Liver (tissue), 9 donors: ENCODE measurements around the gene SLC9C2. TPM values are rescaled to one million over a fixed set of nuclear protein-coding genes. Genes with fewer than 3 reads are reported as not detected.

Experiments used
- DNase-seq: peaks from one replicate; pipeline ENCODE4 v3.0.0-alpha.2; 2017; ENCODE audit warnings: low spot score
- H3K27ac ChIP-seq, 2 donors: one replicate each; pipeline ENCODE4 v1.7.0; 2013; ENCODE audit warnings: inconsistent platforms in 2 of 2, low read length in 2 of 2, control low read depth in 1 of 2, low read depth in 1 of 2, mild to moderate bottlenecking in 1 of 2
- H3K27me3 ChIP-seq, 4 donors: one replicate each; pipeline versions ENCODE4 v1.6.1 to v1.7.0; 2013; ENCODE audit warnings: low read length in 3 of 4, inconsistent platforms in 1 of 4, mild to moderate bottlenecking in 1 of 4, moderate library complexity in 1 of 4; ENCODE audit not compliant: control insufficient read depth in 4 of 4, insufficient read depth in 4 of 4
- H3K36me3 ChIP-seq, 4 donors: one replicate each; pipeline versions ENCODE4 v1.6.1 to v1.7.0; 2013; ENCODE audit warnings: low read length in 3 of 4, mild to moderate bottlenecking in 3 of 4, low read depth in 1 of 4, moderate library complexity in 1 of 4; ENCODE audit not compliant: control insufficient read depth in 4 of 4, insufficient read depth in 3 of 4
- H3K4me1 ChIP-seq, 4 donors: one replicate each; pipeline versions ENCODE4 v1.6.1 to v1.7.0; 2013; ENCODE audit warnings: low read length in 3 of 4, mild to moderate bottlenecking in 3 of 4, moderate library complexity in 1 of 4; ENCODE audit not compliant: control insufficient read depth in 4 of 4, insufficient read depth in 4 of 4
- H3K4me3 ChIP-seq, 3 donors: one replicate each; pipeline versions ENCODE4 v1.6.1 to v1.7.0; 2013; ENCODE audit warnings: low read length in 3 of 3, control low read depth in 1 of 3, low read depth in 1 of 3, mild to moderate bottlenecking in 1 of 3
- H3K9ac ChIP-seq, 2 donors: one replicate each; pipeline ENCODE4 v1.7.0; 2013; ENCODE audit warnings: low read length in 2 of 2, mild to moderate bottlenecking in 2 of 2, moderate library complexity in 2 of 2, control low read depth in 1 of 2, low read depth in 1 of 2
- H3K9me3 ChIP-seq, 4 donors: one replicate each; pipeline versions ENCODE4 v1.6.1 to v1.7.0; 2013; ENCODE audit warnings: low read length in 3 of 4; ENCODE audit not compliant: control insufficient read depth in 4 of 4
- ATF3 ChIP-seq: IDR thresholded peaks from 2 replicates; pipeline ENCODE4 v1.6.1; 2016; ENCODE audit warnings: antibody characterized with exemption
- EGR1 ChIP-seq, 2 donors: IDR thresholded peaks; 2 replicates each; pipeline ENCODE4 v1.6.1; 2016 to 2018; ENCODE audit warnings: antibody characterized with exemption in 2 of 2, low read depth in 2 of 2
- FOXA1 ChIP-seq: IDR thresholded peaks from 2 replicates; pipeline ENCODE4 v1.6.1; 2016; ENCODE audit warnings: antibody characterized with exemption
- FOXA2 ChIP-seq: IDR thresholded peaks from 2 replicates; pipeline ENCODE4 v1.6.1; 2016; ENCODE audit warnings: antibody characterized with exemption
- GABPA ChIP-seq, 2 donors: IDR thresholded peaks in 1 of 2; conservative IDR thresholded peaks in 1 of 2; 2 replicates each; pipeline ENCODE4 v1.6.1; 2016; ENCODE audit warnings: antibody characterized with exemption in 2 of 2, mild to moderate bottlenecking in 1 of 2, moderate library complexity in 1 of 2
- HNF4A ChIP-seq, 2 donors: conservative IDR thresholded peaks; 2 replicates each; pipeline ENCODE4 v1.6.1; 2016; ENCODE audit warnings: antibody characterized with exemption in 2 of 2, mild to moderate bottlenecking in 2 of 2
- HNF4G ChIP-seq: IDR thresholded peaks from 2 replicates; pipeline ENCODE4 v1.6.1; 2016; ENCODE audit warnings: antibody characterized with exemption
- JUND ChIP-seq, 2 donors: IDR thresholded peaks; 2 replicates each; pipeline ENCODE4 v1.6.1; 2016; ENCODE audit warnings: antibody characterized with exemption in 2 of 2
- NR2F2 ChIP-seq: IDR thresholded peaks from 2 replicates; pipeline ENCODE4 v1.6.1; 2016; ENCODE audit warnings: antibody characterized with exemption
- RAD21 ChIP-seq, 2 donors: IDR thresholded peaks; 2 replicates each; pipeline ENCODE4 v1.6.1; 2016; ENCODE audit warnings: antibody characterized with exemption in 2 of 2, mild to moderate bottlenecking in 2 of 2
- REST ChIP-seq: IDR thresholded peaks from 2 replicates; pipeline ENCODE4 v1.6.1; 2016; ENCODE audit warnings: antibody characterized with exemption, mild to moderate bottlenecking
- RXRA ChIP-seq, 2 donors: IDR thresholded peaks; 2 replicates each; pipeline ENCODE4 v1.6.1; 2017 to 2018; ENCODE audit warnings: antibody characterized with exemption in 2 of 2, mild to moderate bottlenecking in 1 of 2
- SP1 ChIP-seq: IDR thresholded peaks from 2 replicates; pipeline ENCODE4 v1.6.1; 2018; ENCODE audit warnings: antibody characterized with exemption, mild to moderate bottlenecking
- TAF1 ChIP-seq: conservative IDR thresholded peaks from 2 replicates; pipeline ENCODE4 v1.6.1; 2016; ENCODE audit warnings: antibody characterized with exemption, mild to moderate bottlenecking
- YY1 ChIP-seq: IDR thresholded peaks from 2 replicates; pipeline ENCODE4 v1.6.1; 2016; ENCODE audit warnings: antibody characterized with exemption, mild to moderate bottlenecking
- WGBS: extraction: QIAGEN DNeasy Blood & Tissue Kit; methylation state at CpG from one replicate; pipeline ENCODE4 v1.1.7; 2013; 5-methylcytosine and 5-hydroxymethylcytosine counted together
- polyA plus RNA-seq, 2 donors: library from polyadenylated mRNA; stranded (reverse) in 1 of 2; unstranded in 1 of 2; fragments of 200-250 nt in 1 of 2; fragments of >200 nt in 1 of 2; fragmentation: Nextera tagmentation in 1 of 2; extraction: Ambion mirVana in 1 of 2; gene quantifications; one replicate each; pipeline versions ENCODE4 v1.2.1 to v1.2.3, GENCODE V29; 2013 to 2015
- total RNA-seq, 2 donors: library from RNA; depleted of rRNA; stranded (reverse); fragments of >200 nt; gene quantifications; one replicate each; pipeline ENCODE4 v1.2.3, GENCODE V29; 2014
- TF ChIP-seq, protein P1 (sequence below): fragments of 150-350 bp; IDR thresholded peaks from 2 replicates; pipeline ENCODE4 v1.5.1; 2017; ENCODE audit warnings: improper control_type of control experiment, low read depth, low read length; ENCODE audit not compliant: missing input control
- TF ChIP-seq, protein P2 (sequence below): IDR thresholded peaks from 2 replicates; pipeline ENCODE4 v1.6.1; 2016; ENCODE audit warnings: antibody characterized with exemption
- TF ChIP-seq, protein P3 (sequence below): IDR thresholded peaks from 2 replicates; pipeline ENCODE4 v1.6.1; 2016; ENCODE audit warnings: antibody characterized with exemption
- donor health status: healthy.
- donor health status: healthy.
- donor health status: healthy.
- donor health status: healthy.
- donor health status: healthy.

SLC9C2 gene
- total and polyA plus RNA-seq, 4 donors, result not detected

DNA sequence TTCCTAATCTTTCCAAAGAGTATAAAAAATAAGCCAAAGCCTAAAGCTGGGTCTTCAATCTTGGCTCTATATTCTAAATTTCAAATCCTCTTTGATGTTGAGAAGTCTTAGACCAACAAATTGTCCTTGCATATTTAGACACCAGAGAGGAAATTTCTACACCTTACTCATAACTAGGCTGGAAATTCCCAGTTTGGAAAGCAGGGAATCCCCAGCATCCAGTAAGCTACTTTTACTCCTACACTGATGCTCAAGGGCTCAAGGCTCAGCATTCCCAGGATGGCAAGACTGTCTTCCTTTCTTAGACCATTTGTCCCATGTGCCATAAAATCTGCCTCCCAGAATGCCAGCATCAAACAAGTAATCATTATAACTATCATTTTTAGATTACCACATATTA, 97.5 kb downstream of the SLC9C2 start:
- TF ChIP-seq NR2F2, result no peak
- TF ChIP-seq, protein P1, sequence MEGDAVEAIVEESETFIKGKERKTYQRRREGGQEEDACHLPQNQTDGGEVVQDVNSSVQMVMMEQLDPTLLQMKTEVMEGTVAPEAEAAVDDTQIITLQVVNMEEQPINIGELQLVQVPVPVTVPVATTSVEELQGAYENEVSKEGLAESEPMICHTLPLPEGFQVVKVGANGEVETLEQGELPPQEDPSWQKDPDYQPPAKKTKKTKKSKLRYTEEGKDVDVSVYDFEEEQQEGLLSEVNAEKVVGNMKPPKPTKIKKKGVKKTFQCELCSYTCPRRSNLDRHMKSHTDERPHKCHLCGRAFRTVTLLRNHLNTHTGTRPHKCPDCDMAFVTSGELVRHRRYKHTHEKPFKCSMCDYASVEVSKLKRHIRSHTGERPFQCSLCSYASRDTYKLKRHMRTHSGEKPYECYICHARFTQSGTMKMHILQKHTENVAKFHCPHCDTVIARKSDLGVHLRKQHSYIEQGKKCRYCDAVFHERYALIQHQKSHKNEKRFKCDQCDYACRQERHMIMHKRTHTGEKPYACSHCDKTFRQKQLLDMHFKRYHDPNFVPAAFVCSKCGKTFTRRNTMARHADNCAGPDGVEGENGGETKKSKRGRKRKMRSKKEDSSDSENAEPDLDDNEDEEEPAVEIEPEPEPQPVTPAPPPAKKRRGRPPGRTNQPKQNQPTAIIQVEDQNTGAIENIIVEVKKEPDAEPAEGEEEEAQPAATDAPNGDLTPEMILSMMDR, result no peak
- TF ChIP-seq HNF4G, result no peak
- no peak for TF ChIP-seq SP1
- no peak for TF ChIP-seq JUND (IDR thresholded peaks at IDR 0.05)
- TF ChIP-seq, protein P2, sequence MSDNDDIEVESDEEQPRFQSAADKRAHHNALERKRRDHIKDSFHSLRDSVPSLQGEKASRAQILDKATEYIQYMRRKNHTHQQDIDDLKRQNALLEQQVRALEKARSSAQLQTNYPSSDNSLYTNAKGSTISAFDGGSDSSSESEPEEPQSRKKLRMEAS, result no peak
- no peak for TF ChIP-seq EGR1 (IDR thresholded peaks at IDR 0.05; ENCODE audit: low read depth in 2 of 2)
- TF ChIP-seq YY1, result no peak
- TF ChIP-seq TAF1, result no peak
- TF ChIP-seq, protein P3, sequence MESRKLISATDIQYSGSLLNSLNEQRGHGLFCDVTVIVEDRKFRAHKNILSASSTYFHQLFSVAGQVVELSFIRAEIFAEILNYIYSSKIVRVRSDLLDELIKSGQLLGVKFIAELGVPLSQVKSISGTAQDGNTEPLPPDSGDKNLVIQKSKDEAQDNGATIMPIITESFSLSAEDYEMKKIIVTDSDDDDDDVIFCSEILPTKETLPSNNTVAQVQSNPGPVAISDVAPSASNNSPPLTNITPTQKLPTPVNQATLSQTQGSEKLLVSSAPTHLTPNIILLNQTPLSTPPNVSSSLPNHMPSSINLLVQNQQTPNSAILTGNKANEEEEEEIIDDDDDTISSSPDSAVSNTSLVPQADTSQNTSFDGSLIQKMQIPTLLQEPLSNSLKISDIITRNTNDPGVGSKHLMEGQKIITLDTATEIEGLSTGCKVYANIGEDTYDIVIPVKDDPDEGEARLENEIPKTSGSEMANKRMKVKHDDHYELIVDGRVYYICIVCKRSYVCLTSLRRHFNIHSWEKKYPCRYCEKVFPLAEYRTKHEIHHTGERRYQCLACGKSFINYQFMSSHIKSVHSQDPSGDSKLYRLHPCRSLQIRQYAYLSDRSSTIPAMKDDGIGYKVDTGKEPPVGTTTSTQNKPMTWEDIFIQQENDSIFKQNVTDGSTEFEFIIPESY, result no peak
- no peak for TF ChIP-seq HNF4A (conservative IDR thresholded peaks at IDR 0.05)
- no peak for TF ChIP-seq FOXA2
- TF ChIP-seq FOXA1, result no peak
- TF ChIP-seq RAD21 (IDR thresholded peaks at IDR 0.05), result no peak
- Histone ChIP-seq H3K9me3 (no peaks in the 10 kb centered on the region), H3K4me3 (no peak overlapping the region), H3K36me3 (no peaks in the 10 kb centered on the region), H3K9ac (no peak overlapping the region), H3K27ac (no peak overlapping the region), H3K4me1 (peaks cover 0 to 21% (median 16%) of the 10 kb centered on the region in 4 donors), H3K27me3 (no peaks in the 10 kb centered on the region)
- no peak for DNase-seq

DNA sequence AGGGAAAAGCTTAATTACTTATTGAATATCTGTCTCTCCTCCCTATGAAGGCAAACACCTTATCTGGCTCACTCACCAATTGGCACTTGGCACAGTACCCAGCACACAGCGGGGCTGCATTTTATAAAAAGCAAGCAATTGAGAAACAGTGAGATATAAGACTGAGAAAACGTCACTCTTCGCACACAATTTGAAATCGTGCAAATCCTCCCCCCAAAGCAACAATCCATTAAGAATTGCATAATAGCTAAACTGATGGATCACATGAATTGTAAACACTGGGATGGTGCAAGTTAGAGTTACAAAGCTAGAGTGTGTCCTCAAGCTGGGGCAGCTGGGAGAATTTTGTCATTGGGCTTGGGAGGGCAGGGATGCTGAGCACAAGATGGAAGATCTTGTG, 98.6 kb downstream of the SLC9C2 start:
- Histone ChIP-seq H3K27ac (peak overlapping the region; percentile 76 to 78), H3K4me3 (no peak overlapping the region), H3K27me3 (no peaks in the 10 kb centered on the region), H3K36me3 (peaks cover 0 to 2% (median 0%) of the 10 kb centered on the region in 4 donors), H3K9ac (no peak overlapping the region), H3K4me1 (peaks cover 0 to 21% (median 16%) of the 10 kb centered on the region in 4 donors), H3K9me3 (no peaks in the 10 kb centered on the region)
- peak; percentile 86 for TF ChIP-seq SP1
- TF ChIP-seq JUND (IDR thresholded peaks at IDR 0.05), result peak; percentile 49 to 91
- peak; percentile 81 for TF ChIP-seq REST
- peak in 1 of 2 donors; percentile 17 for TF ChIP-seq GABPA (IDR thresholded peaks at IDR 0.05 in 1 of 2, conservative IDR thresholded peaks at IDR 0.05 in 1 of 2)
- peak; percentile 87 for TF ChIP-seq YY1
- no peak for TF ChIP-seq TAF1
- peak in 1 of 2 donors; percentile 69 for TF ChIP-seq EGR1 (IDR thresholded peaks at IDR 0.05; ENCODE audit: low read depth in 2 of 2)
- peak; percentile 98 for TF ChIP-seq FOXA2
- TF ChIP-seq FOXA1, result peak; percentile 98
- TF ChIP-seq, protein P2, result peak; percentile 85
- TF ChIP-seq RAD21 (IDR thresholded peaks at IDR 0.05), result peak; percentile 65 to 66
- TF ChIP-seq RXRA (IDR thresholded peaks at IDR 0.05), result peak; percentile 78 to 96
- TF ChIP-seq, protein P3, result peak; percentile 91
- peak; percentile 73 for TF ChIP-seq ATF3
- TF ChIP-seq HNF4G, result no peak
- peak; percentile 70 to 85 for TF ChIP-seq HNF4A (conservative IDR thresholded peaks at IDR 0.05)
- no peak for TF ChIP-seq NR2F2
- TF ChIP-seq, protein P1, result no peak
- no peak for DNase-seq
- 40% methylated on average over 4 of the region's 4 CpGs for WGBS
